Keratinocyte (primary cell): ENCODE results near the gene DHODH. TPM values are rescaled to one million over a fixed set of nuclear protein-coding genes. Genes with fewer than 3 reads are reported as not detected.

Experiments used
- DNase-seq: peaks from one replicate; pipeline ENCODE4 v3.0.0-alpha.2; 2011; ENCODE audit warnings: low read depth, missing footprints, low spot score
- FAIRE-seq: peaks from 2 replicates; lab custom pipeline; 2011; peaks lifted over from hg19 to GRCh38; lab: Jason Lieb, UNC
- H2AFZ ChIP-seq: 2 replicates; pipeline ENCODE4 v1.6.0; 2012; ENCODE audit warnings: low read length, control low read depth, inconsistent platforms; ENCODE audit not compliant: control insufficient read depth
- H3K27ac ChIP-seq: 2 replicates; pipeline ENCODE4 v1.5.1; 2011; ENCODE audit warnings: low read length; ENCODE audit not compliant: control insufficient read depth, insufficient read depth
- H3K27me3 ChIP-seq: 3 replicates; pipeline ENCODE4 v1.6.0; 2011; ENCODE audit warnings: low read length; ENCODE audit not compliant: control insufficient read depth, insufficient read depth; ENCODE audit errors: extremely low read depth
- H3K36me3 ChIP-seq, 2 experiments: 2 replicates in 1 of 2; 3 replicates in 1 of 2; pipeline ENCODE4 v1.5.1; 2011; ENCODE audit warnings: low read length in 2 of 2, mild to moderate bottlenecking in 1 of 2; ENCODE audit not compliant: control insufficient read depth in 2 of 2, insufficient read depth in 2 of 2; ENCODE audit errors: extremely low read depth in 1 of 2
- H3K4me1 ChIP-seq: 3 replicates; pipeline ENCODE4 v1.5.1; 2011; ENCODE audit warnings: low read length; ENCODE audit not compliant: control insufficient read depth, insufficient read depth; ENCODE audit errors: extremely low read depth
- H3K4me2 ChIP-seq: 3 replicates; pipeline ENCODE4 v1.6.0; 2011; ENCODE audit warnings: low read depth, low read length; ENCODE audit not compliant: control insufficient read depth, insufficient read depth; ENCODE audit errors: extremely low read depth
- H3K4me3 ChIP-seq, 3 experiments: fragments of 200-600 bp in 1 of 3; sonication (generic) in 1 of 3; 2 replicates in 2 of 3; 3 replicates in 1 of 3; pipeline ENCODE4 v1.5.1; 2011 to 2016; ENCODE audit warnings: low read length in 3 of 3, mild to moderate bottlenecking in 3 of 3, control low read depth in 2 of 3, inconsistent platforms in 1 of 3, low read depth in 1 of 3, mixed read lengths in 1 of 3, mixed run types in 1 of 3, moderate library complexity in 1 of 3; ENCODE audit not compliant: control insufficient read depth in 2 of 3, insufficient read depth in 2 of 3; ENCODE audit errors: extremely low read depth in 1 of 3
- H3K79me2 ChIP-seq: 2 replicates; pipeline ENCODE4 v1.6.0; 2012; ENCODE audit warnings: low read length; ENCODE audit not compliant: control insufficient read depth, insufficient read depth
- H3K9ac ChIP-seq: 3 replicates; pipeline ENCODE4 v1.6.0; 2011; ENCODE audit warnings: low read length; ENCODE audit not compliant: control insufficient read depth, insufficient read depth; ENCODE audit errors: extremely low read depth
- H3K9me1 ChIP-seq: 3 replicates; pipeline ENCODE4 v1.6.0; 2011; ENCODE audit warnings: low read length; ENCODE audit not compliant: control insufficient read depth, insufficient read depth; ENCODE audit errors: extremely low read depth
- H3K9me3 ChIP-seq: 2 replicates; pipeline ENCODE4 v1.5.1; 2012; ENCODE audit warnings: low read depth, low read length; ENCODE audit not compliant: control insufficient read depth
- H4K20me1 ChIP-seq: 3 replicates; pipeline ENCODE4 v1.6.0; 2011; ENCODE audit warnings: low read length; ENCODE audit not compliant: control insufficient read depth, insufficient read depth; ENCODE audit errors: extremely low read depth
- EZH2 ChIP-seq: IDR thresholded peaks from one replicate; pipeline ENCODE4 v1.6.1; 2012; ENCODE audit warnings: inconsistent platforms, mild to moderate bottlenecking, low read length, moderate library complexity
- dilution Hi-C: fragments of 300-500 bp; cut with MboI; formaldehyde crosslinking; loops from one replicate; pipeline ENCODE4 v1.7.0; 2020; ENCODE audit warnings: low sequenced_read_pairs; ENCODE audit not compliant: extremely low pct_ligation_motif_present
- polyA plus RNA-seq, 5 experiments: library from polyadenylated mRNA; depleted of rRNA in 3 of 5; stranded (reverse) in 3 of 5; stranded (forward) in 1 of 5; unstranded in 1 of 5; fragments of >200 nt; gene quantifications; 1 replicate in 1 of 5; 2 replicates in 3 of 5; 3 replicates in 1 of 5; pipeline versions ENCODE4 v1.2.1 to v1.2.3, GENCODE V29; 2011 to 2012; ENCODE audit warnings: missing spikeins in 2 of 5, low read depth in 1 of 5, low replicate concordance in 1 of 5
- TF ChIP-seq, protein P1 (sequence below), 3 experiments: IDR thresholded peaks in 1 of 3; conservative IDR thresholded peaks in 1 of 3; optimal IDR thresholded peaks in 1 of 3; 2 replicates in 2 of 3; 3 replicates in 1 of 3; pipeline versions ENCODE3 to v1.5.1; 2011; ENCODE audit warnings: low read length in 3 of 3, mild to moderate bottlenecking in 3 of 3, moderate library complexity in 2 of 3, control low read depth in 1 of 3, inconsistent platforms in 1 of 3; ENCODE audit not compliant: insufficient read depth in 2 of 3; ENCODE audit errors: extremely low read depth in 1 of 3

DHODH gene
- polyA plus RNA-seq, 1 donor (not counting 4 experiments of a cell fraction or from before 2014, with no cell fraction given): 5.4 TPM

DNA sequence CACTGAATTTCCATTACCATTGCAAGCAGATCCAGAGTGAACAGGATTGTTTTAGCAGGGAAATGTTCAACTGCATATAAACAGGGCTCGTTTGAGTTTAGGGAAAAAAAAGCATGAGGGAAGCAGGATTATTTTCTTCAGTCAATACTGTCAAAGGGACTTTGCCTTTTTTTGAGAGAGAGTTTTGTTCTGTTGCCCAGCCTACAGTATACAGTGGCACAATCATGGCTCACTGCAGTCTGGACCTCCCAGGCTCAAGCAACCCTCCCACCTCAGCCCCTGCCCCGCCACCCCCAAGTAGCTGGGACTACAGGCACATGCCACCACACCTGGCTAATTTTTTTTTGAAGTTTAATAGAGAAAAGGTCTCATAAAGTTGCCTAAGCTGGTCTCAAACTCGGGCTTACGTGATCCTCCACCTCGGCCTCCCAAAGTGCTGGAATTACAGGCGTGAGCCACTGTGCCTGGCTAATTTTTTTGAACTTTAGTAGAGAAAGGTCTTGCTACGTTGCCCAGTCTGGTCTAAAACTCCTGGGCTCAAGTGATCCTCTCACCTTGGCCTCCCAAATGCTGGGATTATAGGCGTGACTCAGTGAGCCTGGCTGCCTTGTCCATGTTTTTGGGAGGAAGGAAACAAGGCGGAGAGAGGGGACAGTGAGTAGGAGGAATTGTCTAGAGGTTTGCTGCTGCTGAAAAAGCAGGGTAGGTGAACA lies 23.1 kb upstream of the DHODH start:
- Histone ChIP-seq H3K27ac (no peak overlapping the region), H3K27me3 (no peaks in the 10 kb centered on the region), H2AFZ (no peak overlapping the region), H3K36me3 (no peaks in the 10 kb centered on the region), H3K4me2 (no peak overlapping the region), H3K9me1 (no peaks in the 10 kb centered on the region), H3K9ac (no peak overlapping the region), H3K9me3 (no peaks in the 10 kb centered on the region), H3K79me2 (no peaks in the 10 kb centered on the region), H4K20me1 (no peaks in the 10 kb centered on the region), H3K4me3 (no peak overlapping the region), H3K4me1 (no peaks in the 10 kb centered on the region)
- TF ChIP-seq, protein P1, sequence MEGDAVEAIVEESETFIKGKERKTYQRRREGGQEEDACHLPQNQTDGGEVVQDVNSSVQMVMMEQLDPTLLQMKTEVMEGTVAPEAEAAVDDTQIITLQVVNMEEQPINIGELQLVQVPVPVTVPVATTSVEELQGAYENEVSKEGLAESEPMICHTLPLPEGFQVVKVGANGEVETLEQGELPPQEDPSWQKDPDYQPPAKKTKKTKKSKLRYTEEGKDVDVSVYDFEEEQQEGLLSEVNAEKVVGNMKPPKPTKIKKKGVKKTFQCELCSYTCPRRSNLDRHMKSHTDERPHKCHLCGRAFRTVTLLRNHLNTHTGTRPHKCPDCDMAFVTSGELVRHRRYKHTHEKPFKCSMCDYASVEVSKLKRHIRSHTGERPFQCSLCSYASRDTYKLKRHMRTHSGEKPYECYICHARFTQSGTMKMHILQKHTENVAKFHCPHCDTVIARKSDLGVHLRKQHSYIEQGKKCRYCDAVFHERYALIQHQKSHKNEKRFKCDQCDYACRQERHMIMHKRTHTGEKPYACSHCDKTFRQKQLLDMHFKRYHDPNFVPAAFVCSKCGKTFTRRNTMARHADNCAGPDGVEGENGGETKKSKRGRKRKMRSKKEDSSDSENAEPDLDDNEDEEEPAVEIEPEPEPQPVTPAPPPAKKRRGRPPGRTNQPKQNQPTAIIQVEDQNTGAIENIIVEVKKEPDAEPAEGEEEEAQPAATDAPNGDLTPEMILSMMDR (optimal IDR thresholded peaks at IDR 0.05 in 1 of 3, IDR thresholded peaks at IDR 0.05 in 1 of 3, conservative IDR thresholded peaks at IDR 0.05 in 1 of 3; ENCODE audit: extremely low read depth in 1 of 3, insufficient read depth in 2 of 3, low read length in 3 of 3): no peak
- TF ChIP-seq EZH2: no peak
- no peak for FAIRE-seq
- dilution Hi-C loops: no loop called here
- DNase-seq: no peak

DNA sequence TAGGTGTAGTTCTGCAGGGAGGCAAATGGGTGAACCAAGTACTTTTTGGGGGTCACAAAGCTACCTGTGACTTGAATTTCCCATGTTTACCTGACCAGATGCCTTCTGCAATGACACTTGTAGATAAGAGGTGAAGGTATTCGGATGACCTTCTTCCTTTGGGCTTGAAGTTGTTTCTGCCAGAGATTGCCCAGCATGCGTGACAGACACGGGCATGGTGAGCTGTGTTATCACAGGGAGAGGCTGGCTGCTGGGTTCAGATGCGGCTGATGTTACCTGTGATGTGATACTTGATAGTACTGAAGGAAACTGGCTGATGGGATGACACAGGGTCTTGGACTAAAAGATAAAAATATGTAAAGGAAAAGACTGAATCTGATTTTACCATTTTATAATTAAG lies 22.4 kb upstream of the DHODH start:
- H3K4me2 ChIP-seq: no peak overlapping the region
- H3K4me3 ChIP-seq: no peak overlapping the region
- dilution Hi-C loops: no loop called here
- H3K4me1 ChIP-seq: no peaks in the 10 kb centered on the region
- no peaks in the 10 kb centered on the region for H3K9me1 ChIP-seq
- TF ChIP-seq, protein P1 (optimal IDR thresholded peaks at IDR 0.05 in 1 of 3, IDR thresholded peaks at IDR 0.05 in 1 of 3, conservative IDR thresholded peaks at IDR 0.05 in 1 of 3; ENCODE audit: extremely low read depth in 1 of 3, insufficient read depth in 2 of 3, low read length in 3 of 3): no peak
- TF ChIP-seq EZH2: no peak
- FAIRE-seq: no peak
- H4K20me1 ChIP-seq: no peaks in the 10 kb centered on the region
- no peak overlapping the region for H3K27ac ChIP-seq
- H3K9me3 ChIP-seq: no peaks in the 10 kb centered on the region
- H3K79me2 ChIP-seq: no peaks in the 10 kb centered on the region
- H2AFZ ChIP-seq: no peak overlapping the region
- no peaks in the 10 kb centered on the region for H3K27me3 ChIP-seq
- no peak for DNase-seq
- no peak overlapping the region for H3K9ac ChIP-seq
- H3K36me3 ChIP-seq: no peaks in the 10 kb centered on the region
